ENCODE measurements around the gene LAGE3. TPM values are rescaled to one million over a fixed set of nuclear protein-coding genes. Genes with fewer than 3 reads are reported as not detected.

The LAGE3 gene
- total and polyA plus RNA-seq, 2 of the 13 experiments (the other 11 are each of a cell fraction or from before 2014, with no cell fraction given), result 7.6 to 12.7 TPM

DNA sequence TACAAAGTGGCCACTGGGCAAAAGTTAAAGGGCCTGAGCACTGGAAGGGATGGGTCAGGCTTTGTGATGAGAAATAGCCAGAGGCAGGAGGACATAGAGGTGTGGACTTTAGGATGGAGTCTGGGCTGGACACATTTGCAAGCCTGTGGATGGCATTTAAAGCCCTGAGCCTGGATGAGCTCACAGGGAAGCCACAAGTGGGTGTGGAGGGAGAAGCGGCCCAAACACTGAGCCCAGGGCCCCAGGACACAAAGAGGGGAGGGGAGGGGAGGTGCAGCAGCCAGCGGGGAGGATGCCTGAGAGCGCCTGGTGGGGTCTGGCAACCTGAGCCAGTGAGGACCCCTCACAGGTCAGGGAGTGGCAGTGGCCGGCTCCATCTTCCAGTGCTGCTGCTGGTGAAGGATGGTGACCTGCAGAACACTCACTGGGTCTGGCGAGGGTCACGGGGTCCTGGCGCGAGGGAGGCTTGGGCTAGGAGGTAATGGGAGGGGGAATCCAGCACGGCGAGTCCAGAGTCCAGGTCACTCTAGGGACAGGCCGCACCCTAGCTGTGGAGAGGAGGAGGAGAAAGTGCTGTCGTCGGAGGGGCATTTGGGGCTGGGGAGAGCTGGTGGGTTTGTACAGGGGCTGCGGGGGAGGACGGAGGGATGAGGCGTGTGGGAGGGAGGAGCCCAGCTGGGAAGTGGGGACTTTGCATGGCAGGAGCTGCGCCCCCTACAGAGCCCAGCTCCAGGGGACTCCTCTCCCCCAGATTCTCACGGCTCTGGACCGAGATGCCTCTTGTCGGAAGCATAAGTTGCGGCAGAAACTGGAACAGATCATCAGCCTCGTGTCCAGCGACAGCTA, 7.0 kb downstream of the LAGE3 start:
- CTCF ChIA-PET (ENCODE audit: low intra/inter-chr PET ratio, low total read pairs), result no interaction called here
- intact Hi-C loops (cut with micrococcal nuclease; ENCODE audit: unreplicated experiment) (no loop called here), in situ Hi-C loops (cut with HindIII; ENCODE audit: extremely low pct_ligation_motif_present, low pct_unique_long_range_greater_than_20kb) (no loop called here)
- H3K27ac ChIP-seq (ENCODE audit: extremely low read length, insufficient read depth, low read length), result no peak overlapping the region
- H3K36me3 ChIP-seq (replicated peaks in 1 of 2; ENCODE audit: control insufficient read depth in 1 of 2, insufficient read depth in 2 of 2, low read length in 2 of 2), result peaks cover 2 to 4% of the 10 kb centered on the region in 2 experiments; a peak in 1 of 5 replicates
- 73% methylated on average over 15 of the region's 23 CpGs for WGBS (ENCODE audit: low lambda C conversion rate)
- no peak for DNase-seq (ENCODE audit: low spot score)
- H3K9me3 ChIP-seq (ENCODE audit: low read length), result no peaks in the 10 kb centered on the region
- no peak for FAIRE-seq
- H3K79me2 ChIP-seq (ENCODE audit: insufficient read depth, low read length), result no peaks in the 10 kb centered on the region
- BruUV-seq (replicated peaks), result no TSS peak
- no peak overlapping the region for H3K4me2 ChIP-seq (ENCODE audit: low read depth, low read length)
- H2AFZ ChIP-seq (ENCODE audit: low read length), result no peak overlapping the region
- POLR2A ChIA-PET, result no interaction called here
- H3K9ac ChIP-seq (ENCODE audit: insufficient read depth, low read depth, low read length), result no peak overlapping the region
- TF ChIP-seq ZNF225 (CRISPR knock-in tag; IDR thresholded peaks at IDR 0.05) (no peak), ELF4 (CRISPR knock-in tag; IDR thresholded peaks at IDR 0.05; ENCODE audit: borderline replicate concordance) (no peak), TOPORS (CRISPR knock-in tag; IDR thresholded peaks at IDR 0.05) (no peak), KAT7 (CRISPR knock-in tag; IDR thresholded peaks at IDR 0.05; ENCODE audit: borderline replicate concordance) (no peak), TRIM24 (CRISPR knock-in tag; IDR thresholded peaks at IDR 0.05) (no peak), SRY (CRISPR knock-in tag; IDR thresholded peaks at IDR 0.05) (no peak), ISL2 (CRISPR knock-in tag; IDR thresholded peaks at IDR 0.05) (no peak)
- TF ChIP-seq, protein P1, sequence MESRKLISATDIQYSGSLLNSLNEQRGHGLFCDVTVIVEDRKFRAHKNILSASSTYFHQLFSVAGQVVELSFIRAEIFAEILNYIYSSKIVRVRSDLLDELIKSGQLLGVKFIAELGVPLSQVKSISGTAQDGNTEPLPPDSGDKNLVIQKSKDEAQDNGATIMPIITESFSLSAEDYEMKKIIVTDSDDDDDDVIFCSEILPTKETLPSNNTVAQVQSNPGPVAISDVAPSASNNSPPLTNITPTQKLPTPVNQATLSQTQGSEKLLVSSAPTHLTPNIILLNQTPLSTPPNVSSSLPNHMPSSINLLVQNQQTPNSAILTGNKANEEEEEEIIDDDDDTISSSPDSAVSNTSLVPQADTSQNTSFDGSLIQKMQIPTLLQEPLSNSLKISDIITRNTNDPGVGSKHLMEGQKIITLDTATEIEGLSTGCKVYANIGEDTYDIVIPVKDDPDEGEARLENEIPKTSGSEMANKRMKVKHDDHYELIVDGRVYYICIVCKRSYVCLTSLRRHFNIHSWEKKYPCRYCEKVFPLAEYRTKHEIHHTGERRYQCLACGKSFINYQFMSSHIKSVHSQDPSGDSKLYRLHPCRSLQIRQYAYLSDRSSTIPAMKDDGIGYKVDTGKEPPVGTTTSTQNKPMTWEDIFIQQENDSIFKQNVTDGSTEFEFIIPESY (CRISPR knock-in tag; IDR thresholded peaks at IDR 0.05), result peak; percentile 68
- no peaks in the 10 kb centered on the region for H3K27me3 ChIP-seq (ENCODE audit: control insufficient read depth in 1 of 2, insufficient read depth in 2 of 2, low read length in 2 of 2)
- H4K20me1 ChIP-seq (ENCODE audit: insufficient read depth, low read length), result no peaks in the 10 kb centered on the region
- ATAC-seq, result peak; percentile 57
- H3K4me3 ChIP-seq (replicated peaks in 1 of 3; ENCODE audit: insufficient read depth in 1 of 3, low read depth in 2 of 3, low read length in 3 of 3), result no peak overlapping the region
- peaks cover 12% of the 10 kb centered on the region; the same call in 1 of the 2 replicates for H3K4me1 ChIP-seq (ENCODE audit: insufficient read depth, low read length)
